ENCODE measurements around the gene SPATA3.

DNA sequence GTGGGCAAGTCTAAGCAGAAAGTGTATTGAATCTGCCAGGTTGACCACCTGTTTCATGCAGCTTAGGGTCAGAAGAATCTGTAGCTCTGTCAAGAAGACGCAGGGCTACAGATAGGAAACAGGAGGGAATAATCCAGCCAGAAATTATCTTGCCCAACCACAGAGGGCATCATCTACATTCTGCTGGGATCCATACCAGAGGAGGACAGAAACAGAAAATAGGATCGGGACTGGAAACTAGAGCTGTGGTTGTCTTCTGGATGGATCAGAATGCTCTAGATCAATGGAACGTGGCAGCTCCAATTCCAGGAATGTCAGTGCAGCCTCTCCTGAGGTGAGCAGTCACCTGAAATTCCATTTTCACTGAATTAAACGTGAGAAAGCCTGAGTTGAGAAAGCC lies 3.6 kb downstream of the SPATA3 start:
- TF ChIP-seq, protein P1, sequence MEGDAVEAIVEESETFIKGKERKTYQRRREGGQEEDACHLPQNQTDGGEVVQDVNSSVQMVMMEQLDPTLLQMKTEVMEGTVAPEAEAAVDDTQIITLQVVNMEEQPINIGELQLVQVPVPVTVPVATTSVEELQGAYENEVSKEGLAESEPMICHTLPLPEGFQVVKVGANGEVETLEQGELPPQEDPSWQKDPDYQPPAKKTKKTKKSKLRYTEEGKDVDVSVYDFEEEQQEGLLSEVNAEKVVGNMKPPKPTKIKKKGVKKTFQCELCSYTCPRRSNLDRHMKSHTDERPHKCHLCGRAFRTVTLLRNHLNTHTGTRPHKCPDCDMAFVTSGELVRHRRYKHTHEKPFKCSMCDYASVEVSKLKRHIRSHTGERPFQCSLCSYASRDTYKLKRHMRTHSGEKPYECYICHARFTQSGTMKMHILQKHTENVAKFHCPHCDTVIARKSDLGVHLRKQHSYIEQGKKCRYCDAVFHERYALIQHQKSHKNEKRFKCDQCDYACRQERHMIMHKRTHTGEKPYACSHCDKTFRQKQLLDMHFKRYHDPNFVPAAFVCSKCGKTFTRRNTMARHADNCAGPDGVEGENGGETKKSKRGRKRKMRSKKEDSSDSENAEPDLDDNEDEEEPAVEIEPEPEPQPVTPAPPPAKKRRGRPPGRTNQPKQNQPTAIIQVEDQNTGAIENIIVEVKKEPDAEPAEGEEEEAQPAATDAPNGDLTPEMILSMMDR (IDR thresholded peaks at IDR 0.05; ENCODE audit: poor library complexity): no peak
- TF ChIP-seq EZH2 (IDR thresholded peaks at IDR 0.05; ENCODE audit: borderline replicate concordance): no peak
- no peak for TF ChIP-seq EZH2phosphoT487 (IDR thresholded peaks at IDR 0.05; ENCODE audit: low read depth, severe bottlenecking, unreplicated experiment)

Measured in hepatocyte (in vitro differentiated cells).